Panc1 (cell line): Measurements from ENCODE around the gene GPR33. TPM values are rescaled to one million over a fixed set of nuclear protein-coding genes. Genes with fewer than 3 reads are reported as not detected.
"Not testable (repeated sequence)": the region's sequence is repeated elsewhere in the genome, so short reads cannot be mapped to it uniquely, and the experiment has no call there.

ENCODE experiments used
- ATAC-seq: fragments of 200-7000 bp; cut with Tn5 transposase; 2 replicates; pipeline ENCODE4 v1.9.1; 2020; ENCODE audit warnings: mild to moderate bottlenecking, moderate library complexity
- BruUV-seq: library from RNA; stranded (reverse); fragments of 400-500 nt; replicated peaks from 2 replicates; lab custom pipeline; 2021; lab: Mats Ljungman, UMichigan
- CTCF ChIA-PET: fragments of 300-600 bp; sonication (Branson Sonifier 250); formaldehyde crosslinking; loops from one replicate; lab custom pipeline; 2022; ENCODE audit warnings: antibody characterized with exemption; lab: Charles Lee
- POLR2A ChIA-PET: fragments of 300-600 bp; sonication (Branson Sonifier 250); formaldehyde crosslinking; loops from one replicate; lab custom pipeline; 2022; ENCODE audit warnings: antibody characterized with exemption; lab: Charles Lee
- DNase-seq: peaks from one replicate; pipeline ENCODE4 v3.0.0-alpha.2; 2010; ENCODE audit warnings: low read depth, low spot score
- H3K27ac ChIP-seq: 2 replicates; pipeline ENCODE4 v1.5.1; 2011; ENCODE audit warnings: mild to moderate bottlenecking, low read length, inconsistent platforms
- H3K27me3 ChIP-seq: fragments of 200-500 bp; sonication (Bioruptor generic); 2 replicates; pipeline ENCODE4 v1.6.0; 2014; ENCODE audit warnings: low read length, inconsistent platforms; ENCODE audit not compliant: control insufficient read depth, insufficient read depth
- H3K36me3 ChIP-seq: fragments of 200-500 bp; sonication (Bioruptor generic); 2 replicates; pipeline ENCODE4 v1.5.1; 2014; ENCODE audit warnings: inconsistent platforms, mild to moderate bottlenecking, low read length, moderate library complexity; ENCODE audit not compliant: control insufficient read depth, insufficient read depth
- H3K4me1 ChIP-seq: 2 replicates; pipeline ENCODE4 v1.5.1; 2011; ENCODE audit warnings: inconsistent platforms, mild to moderate bottlenecking, low read length, moderate library complexity; ENCODE audit not compliant: control insufficient read depth, insufficient read depth
- H3K4me3 ChIP-seq, 2 experiments: 2 replicates each; pipeline ENCODE4 v1.5.1; 2011 to 2012; ENCODE audit warnings: low read depth in 2 of 2, low read length in 2 of 2, mild to moderate bottlenecking in 2 of 2, inconsistent platforms in 1 of 2, moderate library complexity in 1 of 2
- H3K9me3 ChIP-seq: fragments of 200-500 bp; sonication (Bioruptor generic); 2 replicates; pipeline ENCODE4 v1.5.1; 2014; ENCODE audit warnings: low read depth, mild to moderate bottlenecking, inconsistent platforms, low read length, moderate library complexity; ENCODE audit not compliant: control insufficient read depth, insufficient read depth
- CTCF ChIP-seq: fragments of 450-650 bp; IDR thresholded peaks from 2 replicates; pipeline ENCODE4 v1.5.1; 2017; ENCODE audit warnings: mild to moderate bottlenecking
- POLR2AphosphoS5 ChIP-seq: IDR thresholded peaks from 2 replicates; pipeline ENCODE4 v1.6.1; 2012; ENCODE audit warnings: mild to moderate bottlenecking, low read depth, low read length, moderate library complexity
- REST ChIP-seq, 2 experiments: IDR thresholded peaks; 2 replicates each; pipeline ENCODE4 v1.6.1; 2011 to 2012; ENCODE audit warnings: low read depth in 2 of 2, control low read depth in 1 of 2, low read length in 1 of 2, mild to moderate bottlenecking in 1 of 2, moderate library complexity in 1 of 2; ENCODE audit not compliant: insufficient read depth in 1 of 2
- SIN3A ChIP-seq: IDR thresholded peaks from 2 replicates; pipeline ENCODE4 v1.6.1; 2012; ENCODE audit warnings: low read depth, mild to moderate bottlenecking, low read length, moderate library complexity, borderline replicate concordance; ENCODE audit not compliant: insufficient read depth
- TCF7L2 ChIP-seq: IDR thresholded peaks from 2 replicates; pipeline ENCODE4 v1.6.1; 2011; ENCODE audit warnings: mild to moderate bottlenecking, low read depth, low read length, inconsistent platforms
- in situ Hi-C: cut with HindIII; loops from 2 replicates; pipeline ENCODE4 v1.10.0; 2016; ENCODE audit warnings: low sequenced_read_pairs, low pct_unique_long_range_greater_than_20kb
- intact Hi-C: fragments of 100-400 bp; cut with micrococcal nuclease; formaldehyde crosslinking; loops from one replicate; pipeline ENCODE4 v1.10.0; 2022; ENCODE audit not compliant: unreplicated experiment
- total RNA-seq: library from RNA; stranded (reverse); gene quantifications from one replicate; pipeline ENCODE4 v1.2.1, GENCODE V29; 2021; ENCODE audit not compliant: unreplicated experiment

Gene GPR33
- total RNA-seq, 1 experiment from 2014 or later, result not detected

- ATAC-seq (no peak), DNase-seq (no peak)
- no peaks in the 10 kb centered on the region for H3K36me3 ChIP-seq
- H3K4me3 ChIP-seq, result no peak overlapping the region
- intact Hi-C loops, result no loop called here
- H3K27me3 ChIP-seq, result no peaks in the 10 kb centered on the region
- no peak overlapping the region for H3K27ac ChIP-seq
- H3K4me1 ChIP-seq, result no peaks in the 10 kb centered on the region
- ChIA-PET CTCF (no interaction called here), POLR2A (no interaction called here)
- TF ChIP-seq SIN3A (no peak), CTCF (no peak), REST (IDR thresholded peaks at IDR 0.05; ENCODE audit: insufficient read depth in 1 of 2, low read depth in 2 of 2, low read length in 1 of 2) (no peak), POLR2AphosphoS5 (no peak), TCF7L2 (no peak)
- in situ Hi-C loops, result no loop called here
- no TSS peak for BruUV-seq
- no peaks in the 10 kb centered on the region for H3K9me3 ChIP-seq
Observed at GRCh38 chr14:31465111-31465510, 22.7 kb downstream of the GPR33 start.

- BruUV-seq, DNase-seq, intact Hi-C loops, H3K4me1 ChIP-seq, H3K9me3 ChIP-seq, in situ Hi-C loops, POLR2A ChIA-PET, H3K36me3 ChIP-seq, H3K27me3 ChIP-seq, ATAC-seq, H3K4me3 ChIP-seq, CTCF ChIA-PET, H3K27ac ChIP-seq: not testable (repeated sequence)
Observed at GRCh38 chr14:31462450-31462849, 25.4 kb downstream of the GPR33 start.

- no peaks in the 10 kb centered on the region for H3K9me3 ChIP-seq
- in situ Hi-C loops, result no loop called here
- intact Hi-C loops, result no loop called here
- POLR2A ChIA-PET, result no interaction called here
- H3K27me3 ChIP-seq, result no peaks in the 10 kb centered on the region
- no TSS peak for BruUV-seq
- TF ChIP-seq TCF7L2 (no peak), SIN3A (no peak), POLR2AphosphoS5 (no peak), CTCF (no peak), REST (IDR thresholded peaks at IDR 0.05; ENCODE audit: insufficient read depth in 1 of 2, low read depth in 2 of 2, low read length in 1 of 2) (no peak)
- H3K27ac ChIP-seq, result no peak overlapping the region
- CTCF ChIA-PET, result no interaction called here
- no peak overlapping the region for H3K4me3 ChIP-seq
- DNase-seq (no peak), ATAC-seq (no peak)
- peaks cover 4% of the 10 kb centered on the region; the same call in 1 of the 2 replicates for H3K36me3 ChIP-seq
- H3K4me1 ChIP-seq, result peaks cover 4% of the 10 kb centered on the region; the same call in 1 of the 2 replicates
Observed at GRCh38 chr14:31461545-31461944, 26.3 kb downstream of the GPR33 start.
